Smooth muscle cell (in vitro differentiated cells): ENCODE measurements around the gene SLC12A9. TPM values are rescaled to one million over a fixed set of nuclear protein-coding genes. Genes with fewer than 3 reads are reported as not detected.

Experiments
- DNase-seq: peaks from one replicate; lab custom pipeline; 2025; ENCODE audit not compliant: unreplicated experiment; lab: John Stamatoyannopoulos, UW
- H2AFZ ChIP-seq: fragments of 200-600 bp; sonication (generic); 2 replicates; pipeline ENCODE4 v1.6.0; 2016; ENCODE audit warnings: antibody characterized with exemption, low read depth, mild to moderate bottlenecking
- H3F3A ChIP-seq: fragments of 200-600 bp; sonication (generic); 2 replicates; pipeline ENCODE4 v1.6.0; 2017; ENCODE audit warnings: antibody characterized with exemption, low read depth
- H3K27ac ChIP-seq: fragments of 200-600 bp; sonication (generic); 2 replicates; pipeline ENCODE4 v1.5.1; 2016; ENCODE audit warnings: low read depth, mild to moderate bottlenecking
- H3K27me3 ChIP-seq: fragments of 200-600 bp; sonication (generic); 2 replicates; pipeline ENCODE4 v1.6.1; 2016; ENCODE audit warnings: low read depth, mild to moderate bottlenecking
- H3K36me3 ChIP-seq: fragments of 200-600 bp; sonication (generic); 2 replicates; pipeline ENCODE4 v1.5.1; 2016; ENCODE audit warnings: low read depth
- H3K4me1 ChIP-seq: fragments of 200-600 bp; sonication (generic); 2 replicates; pipeline ENCODE4 v1.5.1; 2016; ENCODE audit warnings: low read depth
- H3K4me2 ChIP-seq: fragments of 200-600 bp; sonication (generic); 2 replicates; pipeline ENCODE4 v1.6.0; 2016; ENCODE audit warnings: mild to moderate bottlenecking
- H3K4me3 ChIP-seq: fragments of 200-600 bp; sonication (generic); 2 replicates; pipeline ENCODE4 v1.5.1; 2016; ENCODE audit warnings: mild to moderate bottlenecking
- H3K79me2 ChIP-seq: fragments of 200-600 bp; sonication (generic); 2 replicates; pipeline ENCODE4 v1.6.0; 2016; ENCODE audit warnings: low read depth, mild to moderate bottlenecking
- H3K9ac ChIP-seq: fragments of 200-600 bp; sonication (generic); 2 replicates; pipeline ENCODE4 v1.6.0; 2016; ENCODE audit warnings: low read depth
- H3K9me3 ChIP-seq: fragments of 200-600 bp; sonication (generic); replicated peaks from 2 replicates; pipeline ENCODE4 v1.5.1; 2016; ENCODE audit warnings: low read depth
- H4K20me1 ChIP-seq: fragments of 200-600 bp; sonication (generic); 2 replicates; pipeline ENCODE4 v1.6.0; 2016; ENCODE audit warnings: low read depth
- CTCF ChIP-seq: fragments of 200-600 bp; sonication (generic); IDR thresholded peaks from 2 replicates; pipeline ENCODE4 v1.5.1; 2017; ENCODE audit warnings: borderline replicate concordance, mild to moderate bottlenecking, antibody characterized with exemption; ENCODE audit not compliant: insufficient read depth, poor library complexity, severe bottlenecking
- WGBS: methylation state at CpG from one replicate; pipeline ENCODE4 v1.1.7; 2016; ENCODE audit warnings: low lambda C conversion rate; 5-methylcytosine and 5-hydroxymethylcytosine counted together
- polyA plus RNA-seq: library from polyadenylated mRNA; unstranded; fragments of >200 nt; fragmentation: Nextera tagmentation; extraction: Ambion mirVana; gene quantifications from 2 replicates; pipeline ENCODE4 v1.2.1, GENCODE V29; 2016
- total RNA-seq: library from RNA; depleted of rRNA; stranded (reverse); fragments of >200 nt; gene quantifications from 2 replicates; pipeline ENCODE4 v1.2.3, GENCODE V29; 2014

The SLC12A9 gene
- total and polyA plus RNA-seq, 2 experiments from 2014 or later = 8.9 to 12.1 TPM

- H3K36me3 ChIP-seq = no peaks in the 10 kb centered on the region
- H3K4me2 ChIP-seq = peak within 1 kb of the TSS; percentile 100
- H3K27ac ChIP-seq = no peak within 1 kb of the TSS
- no peaks in the 10 kb centered on the region for H3F3A ChIP-seq
- H3K9ac ChIP-seq = no peak within 1 kb of the TSS
- 0% methylated on average over 2 of the region's 32 CpGs for WGBS
- peaks cover 27% of the 10 kb centered on the region for H3K4me1 ChIP-seq
- TF ChIP-seq CTCF = no peak
- H3K79me2 ChIP-seq = no peaks in the 10 kb centered on the region
- no peak for DNase-seq
- peak within 1 kb of the TSS; percentile 75 for H2AFZ ChIP-seq
- H3K4me3 ChIP-seq = peak within 1 kb of the TSS; percentile 72
- H4K20me1 ChIP-seq = no peaks in the 10 kb centered on the region
- H3K27me3 ChIP-seq = peaks cover 26% of the 10 kb centered on the region
- no peaks in the 10 kb centered on the region for H3K9me3 ChIP-seq
These were observed 43.1 kb downstream of the SLC12A9 start, which contains the start of gene ACHE for GRCh38 chr7:100895701-100895955. TSS of gene ACHE (minus strand) at chr7:100895888. CDS start at chr7:100894232, 1,656 bp downstream.

- H3K4me1 ChIP-seq = peaks cover 24% of the 10 kb centered on the region
- WGBS = 7% methylated on average over 39 of the region's 54 CpGs
- no peaks in the 10 kb centered on the region for H3F3A ChIP-seq
- H3K27me3 ChIP-seq = peaks cover 26% of the 10 kb centered on the region
- TF ChIP-seq CTCF = no peak
- H3K4me3 ChIP-seq = peak overlapping the region; percentile 72
- no peak overlapping the region for H3K27ac ChIP-seq
- H4K20me1 ChIP-seq = no peaks in the 10 kb centered on the region
- H3K79me2 ChIP-seq = no peaks in the 10 kb centered on the region
- peak; percentile 7 for DNase-seq
- peak overlapping the region; percentile 100 for H3K4me2 ChIP-seq
- H2AFZ ChIP-seq = no peak overlapping the region
- no peaks in the 10 kb centered on the region for H3K36me3 ChIP-seq
- H3K9ac ChIP-seq = no peak overlapping the region
- H3K9me3 ChIP-seq = no peaks in the 10 kb centered on the region
These were observed 43.6 kb downstream of the SLC12A9 start for GRCh38 chr7:100895956-100896731.

GRCh38 chr7:100896732-100897608 is 44.5 kb downstream of the SLC12A9 start:
- DNase-seq = peak; percentile 21
- Histone ChIP-seq H3F3A (no peaks in the 10 kb centered on the region), H3K27me3 (peaks cover 26% of the 10 kb centered on the region), H3K9me3 (no peaks in the 10 kb centered on the region), H4K20me1 (no peaks in the 10 kb centered on the region), H3K4me2 (peak overlapping the region; percentile 100), H3K4me3 (peak overlapping the region; percentile 34), H2AFZ (no peak overlapping the region), H3K27ac (no peak overlapping the region), H3K79me2 (no peaks in the 10 kb centered on the region), H3K36me3 (no peaks in the 10 kb centered on the region), H3K9ac (no peak overlapping the region), H3K4me1 (peaks cover 18% of the 10 kb centered on the region)
- 2% methylated on average over 72 of the region's 95 CpGs for WGBS
- TF ChIP-seq CTCF = peak; percentile 87
